ENCODE data around the gene CRACDL.

CRACDL gene

DNA sequence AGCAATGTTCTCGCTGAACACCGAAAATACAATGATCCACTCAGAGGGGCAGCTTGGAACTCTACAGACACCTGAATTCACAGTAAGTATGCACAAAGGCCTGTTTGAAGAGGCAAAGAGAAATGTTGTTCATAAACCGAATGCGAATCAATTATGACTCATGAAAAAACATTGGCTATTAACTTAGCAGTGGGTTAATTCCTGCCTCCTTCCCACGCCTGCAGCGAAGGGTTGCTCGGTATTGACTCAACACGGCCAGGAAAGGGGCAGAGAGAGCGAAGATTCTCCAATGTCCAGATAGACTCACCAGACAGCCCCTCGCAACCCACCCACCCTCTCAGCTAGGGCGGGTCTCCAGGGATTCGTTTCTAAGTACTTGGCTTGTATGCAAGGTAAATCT is 9.4 kb downstream of the CRACDL start:
- no peak for DNase-seq

DNA sequence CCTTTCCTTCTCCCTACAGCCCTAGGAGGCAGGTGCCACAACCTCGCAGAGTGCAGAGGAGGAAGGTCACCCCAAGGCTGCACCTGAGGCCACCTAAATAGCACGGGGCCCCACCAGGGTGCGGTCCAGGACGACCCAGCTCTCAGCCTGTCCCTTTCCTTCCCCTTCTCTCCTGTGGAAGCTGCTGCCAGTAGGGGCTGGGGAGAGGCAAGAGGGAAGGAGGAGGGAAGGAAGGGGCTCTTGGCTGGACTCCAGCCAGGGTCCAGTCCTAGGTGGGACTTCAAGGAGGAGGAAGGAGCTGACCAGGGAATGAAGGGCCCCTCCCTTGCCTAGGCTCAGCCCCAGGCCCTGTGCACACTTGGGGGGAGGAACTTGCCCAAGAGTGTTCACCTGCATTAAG is 11.1 kb downstream of the CRACDL start:
- DNase-seq = no peak

- no peak for DNase-seq
Observed at GRCh38 chr2:98924038-98924830, 11.8 kb downstream of the CRACDL start.

DNA sequence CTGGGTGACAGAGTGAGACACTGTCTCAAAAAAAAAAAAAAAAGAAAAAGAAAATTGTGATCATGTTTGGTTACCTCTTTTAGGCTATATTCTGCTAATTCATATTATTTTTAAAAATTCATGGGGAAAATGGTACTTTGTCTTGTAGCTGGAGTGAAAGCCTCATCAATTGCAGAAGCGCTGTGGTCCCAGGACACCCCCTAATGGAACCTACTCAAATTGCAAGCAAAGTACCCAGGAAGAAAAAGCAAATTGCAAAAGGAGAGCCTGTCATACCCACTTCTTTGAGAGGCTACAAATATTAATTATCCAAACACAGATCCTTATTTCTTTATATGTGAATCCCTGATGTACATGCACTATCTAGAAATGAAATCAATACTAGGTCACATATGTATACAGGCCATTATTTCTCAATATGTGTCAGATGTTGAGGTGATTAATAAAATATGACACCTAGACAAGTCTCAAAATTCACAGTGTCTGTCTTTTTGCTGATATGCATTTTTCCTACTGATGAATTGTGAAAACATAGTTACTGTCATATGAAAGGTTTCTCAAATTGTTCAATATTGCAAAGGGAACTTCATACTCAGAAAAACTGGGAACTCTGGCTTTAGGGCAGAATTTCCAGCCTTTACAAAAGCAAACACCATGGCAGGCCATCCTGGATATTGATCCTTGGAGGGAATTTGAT is 12.6 kb downstream of the CRACDL start:
- no peak for DNase-seq

DNA sequence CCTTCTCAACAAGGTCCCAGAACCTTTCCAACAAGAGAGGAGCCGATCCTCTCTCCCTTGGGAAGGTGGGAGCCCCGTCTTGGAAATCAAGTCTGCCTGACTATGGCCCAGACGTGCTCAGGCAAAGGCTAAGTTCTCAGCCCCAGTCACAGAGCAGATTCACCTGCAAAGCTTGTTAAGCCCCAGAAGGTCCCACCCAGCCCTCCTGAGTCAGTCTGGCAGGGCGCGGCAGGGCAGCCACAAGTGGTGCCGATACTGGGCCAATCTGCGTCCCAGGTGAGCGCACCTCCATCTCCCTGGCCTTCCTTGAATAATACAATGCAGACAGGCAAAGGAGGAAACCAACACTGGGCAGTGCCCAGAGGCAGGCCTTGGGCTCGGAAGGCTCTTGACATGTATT is 15.0 kb downstream of the CRACDL start:
- DNase-seq = no peak

DNA sequence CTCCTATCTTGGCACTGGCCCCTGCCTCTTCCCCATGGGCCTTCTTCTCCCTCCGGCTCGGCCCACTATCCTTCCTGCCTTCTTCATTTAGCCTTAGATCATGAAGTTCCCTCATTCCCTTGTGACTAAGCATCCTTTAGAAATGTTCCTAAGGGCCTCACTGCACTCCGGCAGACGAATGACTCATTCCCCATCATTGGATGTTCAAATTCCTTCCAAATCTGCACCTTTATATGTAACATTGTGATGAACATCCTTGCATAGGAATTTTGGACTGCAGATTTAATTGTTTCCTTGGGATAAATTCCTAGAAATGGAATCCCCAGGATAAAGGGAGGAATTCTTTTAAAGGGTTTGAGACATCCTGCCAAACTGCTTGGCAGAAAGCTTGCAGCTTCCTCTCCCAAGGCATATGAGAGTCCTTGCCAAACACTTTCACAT is 19.0 kb downstream of the CRACDL start:
- no peak for DNase-seq

DNA sequence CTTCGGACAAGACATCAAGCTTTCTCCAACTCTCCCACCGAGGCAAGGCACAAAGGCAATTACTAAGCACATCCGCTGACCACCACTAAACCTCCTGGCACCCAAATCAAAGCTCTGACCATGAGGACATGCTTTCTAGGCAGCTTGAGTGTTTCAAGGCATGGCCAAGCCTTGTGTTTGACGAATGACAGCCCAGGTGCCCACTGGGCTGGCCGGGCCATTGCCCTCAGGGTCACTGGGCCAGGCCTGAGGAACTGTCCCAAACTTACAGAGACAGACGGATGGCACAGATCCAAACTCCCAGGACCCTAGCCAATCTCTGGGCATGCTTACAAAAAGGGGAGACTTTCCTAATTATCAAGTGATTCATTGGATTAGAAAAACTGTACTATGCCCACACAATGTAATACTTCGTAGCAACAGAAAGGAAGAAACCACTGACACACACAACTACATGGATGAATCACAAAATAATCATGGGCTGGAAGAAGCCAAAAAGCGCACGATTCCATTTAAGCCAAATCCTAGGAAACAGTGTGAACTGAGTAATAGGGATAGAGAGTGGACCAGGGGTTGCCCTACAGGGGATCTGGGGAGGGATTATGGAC is 20.2 kb downstream of the CRACDL start:
- no peak for DNase-seq

DNA sequence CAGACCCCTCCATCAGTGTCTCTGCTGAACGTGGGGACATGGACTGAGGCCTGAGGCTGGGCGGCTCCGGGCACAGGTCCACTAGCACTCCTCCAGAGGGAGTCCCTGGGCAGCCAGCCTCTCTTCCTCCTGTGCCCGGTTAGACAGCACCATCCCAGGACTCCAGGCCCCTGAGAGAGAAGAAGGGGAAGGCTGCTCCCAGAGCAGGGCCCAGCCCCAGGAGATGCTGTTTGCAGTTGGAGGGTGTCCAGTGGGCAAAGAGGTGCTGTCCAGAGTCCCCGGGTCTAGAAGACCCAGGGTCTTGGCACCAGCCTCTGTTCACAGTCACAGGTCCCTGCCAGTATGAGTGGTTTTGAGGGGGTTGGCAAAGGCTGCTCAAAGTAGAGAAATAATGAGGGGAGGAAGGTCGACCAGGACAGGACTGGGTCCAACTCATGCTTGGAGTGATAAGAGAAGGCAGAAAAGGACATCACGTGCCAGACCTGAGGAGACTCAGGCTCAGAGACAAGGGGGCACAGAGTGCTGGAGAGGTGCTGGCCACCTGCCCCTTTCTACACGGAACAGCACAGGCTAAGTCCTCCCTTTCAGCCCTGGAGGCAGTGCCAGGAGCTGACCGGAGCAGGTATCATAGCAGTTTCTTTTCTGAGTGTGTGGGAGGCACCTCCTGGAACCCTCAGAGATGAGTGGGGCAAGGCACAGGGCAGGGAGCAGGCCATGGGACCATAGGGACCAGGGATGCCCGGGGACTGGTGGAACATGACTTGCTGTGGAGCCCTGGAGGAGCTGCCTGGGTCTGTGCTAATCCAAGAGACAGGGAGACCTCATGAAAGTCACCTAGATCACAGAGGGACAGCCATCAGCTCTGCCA is 21.1 kb downstream of the CRACDL start:
- DNase-seq = no peak

DNA sequence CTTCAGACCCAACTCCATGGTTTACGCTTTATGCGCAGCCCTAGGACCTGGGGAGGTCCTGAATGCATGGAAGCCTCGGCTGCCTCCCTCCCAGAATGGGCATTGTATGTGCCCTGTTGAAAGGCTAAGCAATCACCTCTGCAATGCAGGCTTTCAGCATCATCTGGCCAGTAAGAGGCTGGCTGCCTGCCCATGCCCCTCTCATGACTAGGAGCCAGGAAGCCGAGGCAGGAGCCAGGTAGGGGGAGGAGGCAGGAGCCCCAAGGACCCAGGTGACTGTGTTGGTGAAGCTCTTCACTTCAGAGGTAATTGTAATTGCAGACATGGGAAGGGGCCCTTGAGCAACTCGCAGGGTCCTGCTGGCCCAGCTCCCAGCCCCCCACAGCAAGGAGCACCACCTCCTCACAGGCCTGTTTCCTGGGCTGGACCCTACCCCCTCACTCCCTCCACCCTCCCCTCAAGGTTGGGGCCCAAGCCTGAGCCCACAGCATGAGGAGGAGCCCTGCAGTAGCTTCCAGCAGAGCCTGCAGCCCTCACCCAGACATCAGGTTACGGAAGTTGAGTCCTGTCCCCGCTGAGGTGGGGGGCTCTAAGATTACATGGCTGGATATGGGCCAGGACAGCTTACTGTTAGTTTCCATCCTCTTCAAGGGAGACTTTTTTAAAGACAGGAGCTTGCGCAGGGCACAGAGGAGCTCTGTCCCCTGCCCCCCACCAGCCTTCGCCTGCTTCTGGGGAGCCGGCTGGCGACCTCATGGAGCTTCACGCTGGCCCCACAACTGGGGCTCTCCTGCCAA is 21.9 kb downstream of the CRACDL start:
- DNase-seq = no peak

DNA sequence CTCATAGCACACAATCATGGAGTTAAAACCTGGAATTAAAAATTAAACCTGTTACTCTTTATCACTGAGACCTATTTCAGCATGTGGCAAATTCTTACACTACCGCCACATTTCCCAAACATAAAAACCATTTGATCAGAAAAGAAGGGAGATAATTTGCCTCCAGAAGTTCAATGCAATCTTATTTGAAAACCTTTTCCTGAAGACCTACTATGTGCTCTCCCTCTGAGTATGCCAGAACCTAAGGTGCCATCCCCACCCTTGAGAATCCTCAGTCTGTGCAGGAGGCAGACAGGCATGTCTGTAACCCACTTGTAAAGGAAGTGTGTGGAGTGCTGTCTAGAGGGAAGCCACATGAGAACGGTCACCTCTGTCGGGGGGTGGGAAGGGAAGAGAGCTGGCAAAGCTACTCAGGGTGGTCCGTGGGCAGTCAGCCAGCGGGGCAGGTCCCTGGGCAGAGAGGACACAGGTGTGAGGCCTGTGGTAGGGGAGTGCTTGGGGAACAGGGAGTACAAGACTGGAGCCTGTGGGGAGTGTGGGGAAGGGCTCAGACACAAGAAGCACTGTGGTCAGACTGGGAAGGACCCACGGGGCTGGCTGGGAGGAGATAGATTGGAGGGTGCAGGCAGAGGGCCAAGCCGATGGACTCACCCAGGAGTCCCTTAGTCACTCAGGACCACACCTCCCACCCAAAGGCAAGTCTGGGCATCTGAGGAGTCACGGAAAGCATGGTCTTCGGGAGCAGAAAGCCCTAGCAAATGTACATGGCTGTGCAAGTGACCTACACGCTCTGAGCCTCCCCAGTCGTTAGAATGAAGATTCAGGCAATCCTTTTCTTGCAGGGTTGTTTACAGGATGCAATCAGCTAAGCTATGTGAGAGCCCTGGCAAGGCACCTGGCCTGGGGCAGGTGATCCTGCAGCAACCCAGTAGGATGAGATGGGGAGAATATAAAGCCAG is 22.8 kb downstream of the CRACDL start:
- no peak for DNase-seq

- DNase-seq = no peak
Observed at GRCh38 chr2:98912221-98912851, 23.7 kb downstream of the CRACDL start.

DNA sequence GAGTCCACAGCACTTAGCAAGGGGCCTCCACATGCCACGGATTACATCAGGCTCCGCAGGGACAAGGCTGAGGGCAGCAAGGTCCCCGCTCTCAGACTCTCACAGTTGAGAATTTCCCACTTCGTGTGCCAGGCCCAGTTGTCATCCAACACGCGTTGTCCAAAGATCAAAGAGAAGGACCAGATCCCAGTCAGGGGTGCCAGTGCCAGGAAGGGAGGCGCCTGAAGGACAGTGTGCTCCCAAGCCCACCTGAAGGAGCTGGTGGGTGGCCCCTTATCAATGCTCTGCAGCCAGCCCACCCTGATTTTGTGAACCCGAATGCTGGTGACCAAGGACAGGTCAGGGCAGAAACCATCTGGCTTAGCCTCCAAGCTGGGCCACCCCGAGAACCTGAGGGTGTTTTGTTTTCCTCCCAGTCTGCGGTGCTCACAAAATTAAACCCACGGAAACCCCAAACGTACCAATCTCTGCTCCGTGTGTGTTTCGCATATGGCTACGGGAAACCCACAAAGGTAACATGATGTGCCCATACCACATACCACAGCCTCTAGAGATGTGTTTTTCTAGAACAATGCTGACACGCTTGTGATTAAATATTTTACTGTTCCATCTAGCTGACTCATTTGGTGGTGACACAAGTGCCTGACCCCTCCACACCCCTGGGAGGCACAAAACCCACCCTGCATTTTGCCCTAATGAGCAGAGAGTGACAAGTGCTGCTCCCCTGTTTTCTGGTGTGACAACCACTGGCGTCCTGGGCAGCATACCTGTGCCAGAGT is 24.5 kb downstream of the CRACDL start:
- DNase-seq = no peak

DNA sequence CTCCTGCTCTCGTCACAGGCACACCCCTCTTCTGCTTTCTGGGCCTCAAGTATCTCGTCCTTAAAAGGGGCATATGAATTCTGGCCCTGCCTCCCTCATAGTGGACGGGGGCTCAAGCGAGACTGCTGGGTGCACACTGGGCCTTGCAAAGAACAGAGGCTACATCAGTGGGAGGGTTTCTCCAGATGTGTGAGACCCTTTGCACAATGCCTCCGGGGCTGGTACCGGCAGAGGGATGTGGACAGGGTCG is 25.0 kb downstream of the CRACDL start:
- DNase-seq = no peak

DNA sequence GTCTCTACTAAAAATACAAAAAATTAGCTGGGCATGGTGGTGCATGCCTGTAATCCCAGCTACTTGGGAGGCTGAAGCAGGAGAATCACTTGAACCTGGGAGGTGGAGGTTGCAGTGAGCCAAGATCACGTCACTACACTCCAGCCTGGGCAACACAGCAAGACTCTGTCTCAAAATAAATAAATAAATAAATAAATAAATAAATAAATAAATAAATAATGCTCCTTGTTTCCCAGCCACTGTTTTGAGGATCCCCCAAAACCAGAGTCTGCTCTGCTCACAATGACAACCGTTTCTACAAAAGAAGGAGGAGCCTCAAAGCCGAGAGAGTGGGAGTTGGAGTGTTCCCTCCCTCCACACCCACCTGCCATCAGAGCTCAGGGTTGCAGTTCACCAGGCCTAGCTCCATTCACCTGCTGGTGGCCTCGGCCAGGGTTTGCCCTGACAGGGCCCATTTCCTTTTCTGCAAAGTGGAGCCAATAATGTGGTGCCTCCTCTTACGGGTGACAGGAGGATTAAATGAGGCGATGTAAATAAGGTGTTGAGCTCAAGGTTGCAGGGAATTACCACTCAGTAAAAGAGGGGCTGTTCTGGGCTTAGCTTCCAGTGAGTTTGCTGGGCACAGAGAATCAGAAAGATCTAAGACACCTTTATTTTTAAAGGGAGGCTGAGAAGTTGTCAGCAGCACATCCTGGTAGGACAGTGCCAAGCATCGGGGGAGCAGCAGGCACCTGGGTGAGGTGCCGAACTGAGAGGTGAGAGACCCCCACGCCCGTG is 25.5 kb downstream of the CRACDL start:
- DNase-seq = no peak

DNA sequence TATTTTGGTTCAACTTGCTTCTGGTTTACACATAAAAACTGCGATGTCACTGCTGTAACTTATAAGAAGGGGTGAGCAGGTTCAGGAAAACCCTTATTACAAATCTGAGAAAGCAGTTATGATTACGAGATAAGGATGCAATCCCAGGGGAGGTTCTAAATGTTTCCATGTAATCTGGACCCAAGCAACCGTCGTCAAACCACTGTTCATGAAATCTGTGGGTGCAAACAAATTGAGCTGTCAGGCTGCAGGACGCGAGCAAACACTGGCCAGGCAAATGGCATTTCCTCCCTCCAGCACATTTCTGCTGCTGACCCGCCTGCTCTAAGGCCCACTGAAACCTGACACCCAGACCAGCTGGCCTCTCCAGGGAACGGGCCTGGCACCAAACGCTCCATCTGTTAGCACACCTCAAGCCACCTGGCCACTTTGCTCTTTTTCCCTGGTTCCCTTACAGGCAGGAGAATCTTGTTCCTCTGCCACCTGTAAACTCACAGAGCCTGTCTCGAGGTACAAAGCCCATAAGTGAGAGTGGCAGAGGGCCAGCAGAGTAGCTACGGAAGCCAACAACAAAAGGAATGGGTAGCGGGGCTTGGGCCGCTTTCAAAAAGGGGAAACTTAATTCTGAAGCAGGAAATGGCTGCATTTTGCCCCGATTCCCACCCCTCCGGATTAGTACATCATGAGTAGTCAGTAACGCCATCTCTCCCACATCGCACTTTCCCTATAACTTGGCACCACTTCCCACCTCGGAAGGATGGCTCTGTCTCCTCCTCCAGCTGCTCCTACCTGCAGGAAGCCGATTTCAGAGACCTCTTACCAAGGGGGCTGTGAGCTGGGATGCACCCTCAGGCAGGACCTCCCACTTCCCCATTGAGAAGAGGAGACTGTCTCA is 26.5 kb downstream of the CRACDL start:
- no peak for DNase-seq

DNA sequence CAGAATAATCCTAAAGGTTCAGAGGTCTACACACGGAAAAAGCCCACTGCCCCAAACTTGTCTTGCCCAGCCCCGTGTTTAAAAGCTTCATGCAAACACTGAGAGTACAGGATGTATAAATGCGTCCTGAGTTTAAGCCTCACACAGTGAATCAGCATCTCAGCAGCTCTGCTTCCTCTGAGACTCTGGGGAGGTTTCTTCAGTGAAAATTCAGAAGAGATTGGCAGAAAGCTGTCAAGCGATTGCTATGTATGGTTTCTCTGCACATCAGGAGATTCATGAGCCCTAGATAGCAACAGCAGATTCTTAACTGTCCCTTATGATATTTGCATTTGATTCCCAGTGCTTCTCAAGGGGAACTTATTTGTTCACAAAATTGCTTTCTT is 27.1 kb downstream of the CRACDL start:
- DNase-seq = no peak

DNA sequence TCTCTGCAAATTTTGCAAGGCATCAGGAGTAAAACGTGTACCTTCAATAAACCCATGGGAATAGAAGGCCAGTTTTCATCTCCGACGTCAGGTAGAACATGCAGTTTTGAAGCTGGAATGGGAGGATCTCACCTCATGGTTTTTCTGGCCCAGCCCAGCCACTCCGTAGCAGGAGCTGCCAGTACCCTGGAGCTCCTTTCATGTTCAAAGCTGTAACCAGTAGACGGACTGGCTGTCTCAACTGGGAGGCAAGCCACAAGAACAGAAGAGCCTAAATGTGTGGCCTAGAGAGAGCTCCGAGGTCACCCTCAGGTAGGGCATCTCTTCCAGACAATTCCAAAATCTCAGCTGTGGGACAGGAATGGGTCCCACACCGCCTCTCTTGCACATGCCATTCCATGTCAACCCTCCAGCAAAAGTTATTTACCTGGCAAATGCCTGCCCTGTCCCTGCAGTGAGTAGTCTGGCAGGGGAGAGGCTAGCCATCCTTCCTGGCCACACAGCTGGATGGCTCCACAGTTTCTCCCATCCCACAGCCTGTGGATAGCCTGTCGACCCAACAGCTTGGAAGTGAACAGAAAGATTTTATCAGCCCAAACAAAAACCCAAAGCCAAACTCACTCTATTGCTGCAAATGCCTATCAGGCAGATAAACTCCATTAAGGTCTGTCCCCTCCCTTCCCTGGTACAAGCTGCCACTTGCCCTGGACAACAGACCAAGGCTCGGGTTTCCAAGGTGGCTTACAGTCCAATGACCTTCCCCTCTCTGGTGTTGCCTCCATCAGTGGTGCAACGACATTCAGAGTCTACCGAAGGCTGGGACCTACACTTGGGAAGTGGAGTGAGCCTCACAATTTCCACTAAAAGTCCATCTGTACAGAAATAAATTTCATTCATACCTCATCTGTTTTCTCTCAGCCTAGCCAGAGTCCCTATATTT is 27.8 kb downstream of the CRACDL start:
- DNase-seq = no peak
